ENCODE measurements around the gene CALCR.

DNA sequence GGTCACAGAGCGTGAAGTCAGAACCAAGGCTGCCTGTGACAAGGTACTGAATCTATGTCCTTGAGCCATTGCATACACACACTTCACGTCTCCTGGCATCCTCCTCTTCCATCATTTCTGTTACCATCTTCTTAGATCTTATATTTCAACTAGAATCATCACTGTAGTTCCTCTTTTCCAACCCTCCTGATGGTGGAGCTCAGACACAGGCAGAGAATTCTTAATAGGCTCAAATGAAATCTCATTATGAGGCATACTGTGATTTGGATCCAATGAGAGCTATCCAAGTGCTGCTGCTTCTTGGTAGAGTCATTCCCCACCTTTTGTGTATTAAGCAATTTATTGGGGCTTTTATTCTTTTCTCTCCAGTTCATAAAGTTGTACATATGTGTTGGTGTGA, 113.2 kb downstream of the CALCR start:
- TF ChIP-seq, protein P1, sequence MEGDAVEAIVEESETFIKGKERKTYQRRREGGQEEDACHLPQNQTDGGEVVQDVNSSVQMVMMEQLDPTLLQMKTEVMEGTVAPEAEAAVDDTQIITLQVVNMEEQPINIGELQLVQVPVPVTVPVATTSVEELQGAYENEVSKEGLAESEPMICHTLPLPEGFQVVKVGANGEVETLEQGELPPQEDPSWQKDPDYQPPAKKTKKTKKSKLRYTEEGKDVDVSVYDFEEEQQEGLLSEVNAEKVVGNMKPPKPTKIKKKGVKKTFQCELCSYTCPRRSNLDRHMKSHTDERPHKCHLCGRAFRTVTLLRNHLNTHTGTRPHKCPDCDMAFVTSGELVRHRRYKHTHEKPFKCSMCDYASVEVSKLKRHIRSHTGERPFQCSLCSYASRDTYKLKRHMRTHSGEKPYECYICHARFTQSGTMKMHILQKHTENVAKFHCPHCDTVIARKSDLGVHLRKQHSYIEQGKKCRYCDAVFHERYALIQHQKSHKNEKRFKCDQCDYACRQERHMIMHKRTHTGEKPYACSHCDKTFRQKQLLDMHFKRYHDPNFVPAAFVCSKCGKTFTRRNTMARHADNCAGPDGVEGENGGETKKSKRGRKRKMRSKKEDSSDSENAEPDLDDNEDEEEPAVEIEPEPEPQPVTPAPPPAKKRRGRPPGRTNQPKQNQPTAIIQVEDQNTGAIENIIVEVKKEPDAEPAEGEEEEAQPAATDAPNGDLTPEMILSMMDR (IDR thresholded peaks at IDR 0.05 in 4 of 5, conservative IDR thresholded peaks at IDR 0.05 in 1 of 5): no peak
- no peak for TF ChIP-seq POLR2A (IDR thresholded peaks at IDR 0.05)

Measured in gastrocnemius medialis (tissue), 4 donors.